SK-N-SH (cell line): ENCODE results near the gene GALR2. TPM values are rescaled to one million over a fixed set of nuclear protein-coding genes. Genes with fewer than 3 reads are reported as not detected.

Experiments used
- CTCF ChIA-PET: fragments of 300-600, 350-600 bp; formaldehyde crosslinking; extraction: SDS; loops from one replicate; lab custom pipeline; 2021; lab: Yijun Ruan, JAX
- POLR2A ChIA-PET: fragments of 350-600 bp; sonication (Branson Sonifier 250); formaldehyde crosslinking; extraction: SDS; loops from one replicate; lab custom pipeline; 2020; ENCODE audit warnings: antibody characterized with exemption, inconsistent platforms; lab: Yijun Ruan, JAX
- DNase-seq: peaks from one replicate; pipeline ENCODE4 v3.0.0; 2012
- H2AFZ ChIP-seq: fragments of 200-600 bp; sonication (generic); 2 replicates; pipeline ENCODE4 v1.8.1; 2016; ENCODE audit warnings: antibody characterized with exemption, mild to moderate bottlenecking, low read depth
- H3F3A ChIP-seq: fragments of 200-600 bp; sonication (generic); replicated peaks from 2 replicates; pipeline ENCODE3; 2016; ENCODE audit warnings: antibody characterized with exemption, mild to moderate bottlenecking; ENCODE audit not compliant: insufficient read depth
- H3K27ac ChIP-seq, 2 experiments: fragments of 200-500 bp in 1 of 2; fragments of 200-600 bp in 1 of 2; sonication (Bioruptor generic) in 1 of 2; sonication (generic), shearing (Covaris generic) in 1 of 2; 2 replicates each; pipeline versions ENCODE4 v1.5.1 to v1.6.1; 2014 to 2016; ENCODE audit warnings: low read depth in 2 of 2, inconsistent platforms in 1 of 2, low read length in 1 of 2, mild to moderate bottlenecking in 1 of 2, mixed read lengths in 1 of 2
- H3K27me3 ChIP-seq: fragments of 200-600 bp; sonication (generic), shearing (Covaris generic); 2 replicates; pipeline ENCODE4 v1.6.1; 2016; ENCODE audit warnings: mixed run types; ENCODE audit not compliant: insufficient read depth
- H3K36me3 ChIP-seq, 2 experiments: fragments of 200-500 bp in 1 of 2; fragments of 200-600 bp in 1 of 2; sonication (Bioruptor generic) in 1 of 2; sonication (generic) in 1 of 2; replicated peaks in 1 of 2; 2 replicates each; pipeline versions ENCODE3 to v1.5.1; 2014 to 2016; ENCODE audit warnings: low read length in 1 of 2, mild to moderate bottlenecking in 1 of 2; ENCODE audit not compliant: insufficient read depth in 2 of 2, control insufficient read depth in 1 of 2
- H3K4me1 ChIP-seq, 2 experiments: fragments of 200-500 bp in 1 of 2; fragments of 200-600 bp in 1 of 2; sonication (Bioruptor generic) in 1 of 2; sonication (generic), shearing (Covaris generic) in 1 of 2; 2 replicates each; pipeline versions ENCODE4 v1.5.1 to v1.6.1; 2014 to 2016; ENCODE audit warnings: low read depth in 1 of 2, low read length in 1 of 2, mixed run types in 1 of 2; ENCODE audit not compliant: insufficient read depth in 2 of 2, control insufficient read depth in 1 of 2
- H3K4me2 ChIP-seq: fragments of 200-600 bp; sonication (generic), shearing (Covaris generic); 2 replicates; pipeline ENCODE4 v1.6.1; 2017; ENCODE audit warnings: mixed run types
- H3K4me3 ChIP-seq, 2 experiments: fragments of 200-500 bp in 1 of 2; fragments of 200-600 bp in 1 of 2; sonication (Bioruptor generic) in 1 of 2; sonication (generic), shearing (Covaris generic) in 1 of 2; 2 replicates each; pipeline versions ENCODE4 v1.5.1 to v1.8.1; 2014 to 2016; ENCODE audit warnings: low read depth in 2 of 2, inconsistent platforms in 1 of 2, low read length in 1 of 2, mild to moderate bottlenecking in 1 of 2, mixed read lengths in 1 of 2, moderate library complexity in 1 of 2
- H3K79me2 ChIP-seq: fragments of 200-600 bp; sonication (generic); 2 replicates; pipeline ENCODE4 v1.8.1; 2017; ENCODE audit warnings: mild to moderate bottlenecking; ENCODE audit not compliant: insufficient read depth
- H3K9ac ChIP-seq: fragments of 200-600 bp; sonication (generic); 2 replicates; pipeline ENCODE4 v1.6.1; 2017; ENCODE audit warnings: mixed run types
- H3K9me2 ChIP-seq: fragments of 200-600 bp; sonication (generic); 2 replicates; pipeline ENCODE4 v1.6.1; 2017; ENCODE audit warnings: mixed run types
- H3K9me3 ChIP-seq: fragments of 200-600 bp; sonication (generic); 2 replicates; pipeline ENCODE4 v1.6.1; 2017; ENCODE audit warnings: mixed run types, mild to moderate bottlenecking, moderate library complexity
- H4K20me1 ChIP-seq: fragments of 200-600 bp; sonication (generic); 2 replicates; pipeline ENCODE4 v1.6.1; 2017; ENCODE audit warnings: mild to moderate bottlenecking, mixed run types; ENCODE audit not compliant: insufficient read depth
- CHD2 ChIP-seq: fragments of 150-350 bp; IDR thresholded peaks from 2 replicates; pipeline ENCODE4 v1.6.1; 2018; ENCODE audit warnings: low read length; ENCODE audit not compliant: partially characterized antibody
- EP300 ChIP-seq, 2 experiments: IDR thresholded peaks; 2 replicates each; pipeline versions ENCODE4 v1.4.0 to v1.6.1; 2012; ENCODE audit warnings: borderline replicate concordance in 1 of 2, low read depth in 1 of 2, low read length in 1 of 2
- FOSL2 ChIP-seq: IDR thresholded peaks from 2 replicates; pipeline ENCODE4 v1.4.0; 2012; ENCODE audit warnings: low read depth, mild to moderate bottlenecking, moderate library complexity, borderline replicate concordance
- MEF2A ChIP-seq: IDR thresholded peaks from 2 replicates; pipeline ENCODE4 v1.4.0; 2012; ENCODE audit warnings: low read depth, borderline replicate concordance
- NFIC ChIP-seq: IDR thresholded peaks from 2 replicates; pipeline ENCODE4 v1.4.0; 2012; ENCODE audit warnings: borderline replicate concordance
- RAD21 ChIP-seq: IDR thresholded peaks from 2 replicates; pipeline ENCODE4 v1.6.1; 2012; ENCODE audit warnings: mild to moderate bottlenecking, low read length
- RFX5 ChIP-seq: IDR thresholded peaks from 2 replicates; pipeline ENCODE4 v1.6.1; 2012; ENCODE audit warnings: mild to moderate bottlenecking, improper control_type of control experiment, low read length
- SMC3 ChIP-seq: IDR thresholded peaks from 2 replicates; pipeline ENCODE4 v1.6.1; 2012; ENCODE audit warnings: low read depth, low read length, improper control_type of control experiment
- TCF12 ChIP-seq: IDR thresholded peaks from 2 replicates; pipeline ENCODE4 v1.4.0; 2012
- TEAD4 ChIP-seq: IDR thresholded peaks from 2 replicates; pipeline ENCODE4 v1.4.0; 2012; ENCODE audit warnings: mild to moderate bottlenecking, borderline replicate concordance; ENCODE audit not compliant: insufficient read depth
- WGBS: methylation state at CpG from one replicate; pipeline ENCODE4 v1.1.6; 2017; ENCODE audit warnings: low lambda C conversion rate; 5-methylcytosine and 5-hydroxymethylcytosine counted together
- polyA plus RNA-seq, 3 experiments: library from polyadenylated mRNA; depleted of rRNA; stranded (reverse); fragments of >200 nt; gene quantifications; 2 replicates each; pipeline ENCODE4 v1.2.3, GENCODE V29; 2012
- TF ChIP-seq, protein P1 (sequence below): IDR thresholded peaks from 2 replicates; pipeline ENCODE4; 2012
- TF ChIP-seq, protein P2 (sequence below): IDR thresholded peaks from 2 replicates; pipeline ENCODE4 v1.4.0; 2012; ENCODE audit warnings: low read depth, borderline replicate concordance
- TF ChIP-seq, protein P3 (sequence below): fragments of 150-350 bp; IDR thresholded peaks from 2 replicates; pipeline ENCODE4 v1.6.1; 2016; ENCODE audit warnings: mild to moderate bottlenecking, low read depth, low read length

Gene GALR2
- polyA plus RNA-seq, 1 of the 3 experiments (the other 2 are of a cell fraction), result 0.05 TPM

DNA sequence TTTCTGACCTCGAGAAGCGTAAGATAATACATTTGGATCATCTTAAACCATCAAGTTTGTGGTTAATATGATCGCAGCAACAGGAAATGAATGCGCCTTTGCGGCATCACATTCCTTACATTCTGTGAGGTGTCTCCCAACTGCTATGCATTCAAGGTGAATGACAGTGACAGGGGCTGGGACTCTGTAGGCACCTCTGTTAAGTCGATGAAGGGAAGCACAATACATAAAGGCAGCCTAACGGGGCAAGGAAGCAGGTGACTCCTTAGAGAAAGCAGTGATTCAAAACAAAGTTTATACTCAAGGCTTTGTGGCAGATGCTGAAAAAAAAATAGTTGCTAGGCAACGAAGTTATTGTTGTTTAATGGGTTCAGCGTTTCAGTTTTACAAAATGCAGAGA, 25.9 kb upstream of the GALR2 start:
- H3K79me2 ChIP-seq, result peaks cover 17% of the 10 kb centered on the region; the same call in 1 of the 2 replicates
- peak overlapping the region in 1 of 2 experiments; percentile 42; a peak in 2 of 4 replicates for H3K27ac ChIP-seq
- 62% methylated on average over 9 of the region's 9 CpGs for WGBS
- no peak overlapping the region for H3K4me2 ChIP-seq
- no peak overlapping the region for H3K9ac ChIP-seq
- DNase-seq, result no peak
- H2AFZ ChIP-seq, result no peak overlapping the region
- TF ChIP-seq, protein P1, sequence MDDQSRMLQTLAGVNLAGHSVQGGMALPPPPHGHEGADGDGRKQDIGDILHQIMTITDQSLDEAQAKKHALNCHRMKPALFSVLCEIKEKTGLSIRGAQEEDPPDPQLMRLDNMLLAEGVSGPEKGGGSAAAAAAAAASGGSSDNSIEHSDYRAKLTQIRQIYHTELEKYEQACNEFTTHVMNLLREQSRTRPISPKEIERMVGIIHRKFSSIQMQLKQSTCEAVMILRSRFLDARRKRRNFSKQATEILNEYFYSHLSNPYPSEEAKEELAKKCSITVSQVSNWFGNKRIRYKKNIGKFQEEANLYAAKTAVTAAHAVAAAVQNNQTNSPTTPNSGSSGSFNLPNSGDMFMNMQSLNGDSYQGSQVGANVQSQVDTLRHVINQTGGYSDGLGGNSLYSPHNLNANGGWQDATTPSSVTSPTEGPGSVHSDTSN, result peak; percentile 59
- TF ChIP-seq TEAD4, result peak; percentile 48; the same call in 1 of the 2 replicates
- TF ChIP-seq EP300 (IDR thresholded peaks at IDR 0.05; ENCODE audit: borderline replicate concordance in 1 of 2, low read depth in 1 of 2, low read length in 1 of 2), result no peak
- peak; percentile 14; the same call in 1 of the 2 replicates for TF ChIP-seq FOSL2
- TF ChIP-seq, protein P2, sequence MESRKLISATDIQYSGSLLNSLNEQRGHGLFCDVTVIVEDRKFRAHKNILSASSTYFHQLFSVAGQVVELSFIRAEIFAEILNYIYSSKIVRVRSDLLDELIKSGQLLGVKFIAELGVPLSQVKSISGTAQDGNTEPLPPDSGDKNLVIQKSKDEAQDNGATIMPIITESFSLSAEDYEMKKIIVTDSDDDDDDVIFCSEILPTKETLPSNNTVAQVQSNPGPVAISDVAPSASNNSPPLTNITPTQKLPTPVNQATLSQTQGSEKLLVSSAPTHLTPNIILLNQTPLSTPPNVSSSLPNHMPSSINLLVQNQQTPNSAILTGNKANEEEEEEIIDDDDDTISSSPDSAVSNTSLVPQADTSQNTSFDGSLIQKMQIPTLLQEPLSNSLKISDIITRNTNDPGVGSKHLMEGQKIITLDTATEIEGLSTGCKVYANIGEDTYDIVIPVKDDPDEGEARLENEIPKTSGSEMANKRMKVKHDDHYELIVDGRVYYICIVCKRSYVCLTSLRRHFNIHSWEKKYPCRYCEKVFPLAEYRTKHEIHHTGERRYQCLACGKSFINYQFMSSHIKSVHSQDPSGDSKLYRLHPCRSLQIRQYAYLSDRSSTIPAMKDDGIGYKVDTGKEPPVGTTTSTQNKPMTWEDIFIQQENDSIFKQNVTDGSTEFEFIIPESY, result 0 out of 2 replicates have a peak, but pooled peaks have one; percentile 23
- peak; percentile 47; the same call in 1 of the 2 replicates for TF ChIP-seq TCF12
- TF ChIP-seq, all 33 proteins: peak for 5
- H3F3A ChIP-seq, result peaks cover 13% of the 10 kb centered on the region
- no peak overlapping the region for H3K4me3 ChIP-seq
- no peaks in the 10 kb centered on the region for H3K27me3 ChIP-seq
- H3K36me3 ChIP-seq, result peaks cover 74 to 85% of the 10 kb centered on the region in 2 experiments
- CTCF ChIA-PET, result interaction anchor here (0.9 to 1.6 kb wide), 2 partner anchors 34 to 43 kb away, joined by 4 to 7 read pairs; no protein-coding TSS in a partner anchor
- POLR2A ChIA-PET, result no interaction called here
- H3K9me2 ChIP-seq, result no peaks in the 10 kb centered on the region
- H4K20me1 ChIP-seq, result no peaks in the 10 kb centered on the region
- H3K9me3 ChIP-seq, result no peaks in the 10 kb centered on the region
- H3K4me1 ChIP-seq, result no peaks in the 10 kb centered on the region

DNA sequence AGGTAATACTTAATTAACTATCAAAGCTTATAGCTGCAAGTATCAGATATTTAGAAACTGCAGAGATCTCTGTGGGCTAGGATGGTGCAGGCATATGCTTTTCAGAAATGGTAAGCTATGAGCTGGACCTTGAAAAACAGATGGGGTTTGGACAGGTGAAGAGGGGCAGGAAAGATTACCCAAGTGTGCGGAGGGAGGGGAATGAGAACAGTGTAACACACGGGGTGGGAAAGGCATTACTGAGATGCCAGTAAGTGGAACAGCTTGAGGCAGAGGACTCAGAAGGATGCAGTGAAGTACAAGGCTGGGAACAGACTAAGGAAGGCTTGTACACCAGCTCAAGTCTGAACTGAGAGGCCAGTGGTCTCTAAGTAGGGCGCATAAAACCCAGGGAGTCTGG, 25.3 kb upstream of the GALR2 start:
- H3K27ac ChIP-seq, result peak overlapping the region in 1 of 2 experiments; percentile 42; a peak in 2 of 4 replicates
- ChIA-PET POLR2A (no interaction called here), CTCF (interaction anchor here (0.9 to 1.6 kb wide), 3 partner anchors 35 to 204 kb away, joined by 3 to 7 read pairs (median 4); no protein-coding TSS in a partner anchor)
- peaks cover 22% of the 10 kb centered on the region; the same call in 1 of the 2 replicates for H3K79me2 ChIP-seq
- peaks cover 73 to 83% of the 10 kb centered on the region in 2 experiments for H3K36me3 ChIP-seq
- no peak overlapping the region for H3K4me3 ChIP-seq
- H3K27me3 ChIP-seq, result no peaks in the 10 kb centered on the region
- no peak overlapping the region for H3K9ac ChIP-seq
- no peak overlapping the region for H3K4me2 ChIP-seq
- DNase-seq, result no peak
- no peaks in the 10 kb centered on the region for H3K9me2 ChIP-seq
- no peak overlapping the region for H2AFZ ChIP-seq
- H4K20me1 ChIP-seq, result no peaks in the 10 kb centered on the region
- H3K9me3 ChIP-seq, result no peaks in the 10 kb centered on the region
- 86% methylated on average over 3 of the region's 3 CpGs for WGBS
- no peaks in the 10 kb centered on the region for H3K4me1 ChIP-seq
- peaks cover 13% of the 10 kb centered on the region for H3F3A ChIP-seq
- TF ChIP-seq RAD21, result no peak
- TF ChIP-seq TCF12, result no peak
- no peak for TF ChIP-seq CHD2
- no peak for TF ChIP-seq FOSL2
- TF ChIP-seq NFIC, result no peak
- TF ChIP-seq MEF2A, result no peak
- TF ChIP-seq, protein P3, sequence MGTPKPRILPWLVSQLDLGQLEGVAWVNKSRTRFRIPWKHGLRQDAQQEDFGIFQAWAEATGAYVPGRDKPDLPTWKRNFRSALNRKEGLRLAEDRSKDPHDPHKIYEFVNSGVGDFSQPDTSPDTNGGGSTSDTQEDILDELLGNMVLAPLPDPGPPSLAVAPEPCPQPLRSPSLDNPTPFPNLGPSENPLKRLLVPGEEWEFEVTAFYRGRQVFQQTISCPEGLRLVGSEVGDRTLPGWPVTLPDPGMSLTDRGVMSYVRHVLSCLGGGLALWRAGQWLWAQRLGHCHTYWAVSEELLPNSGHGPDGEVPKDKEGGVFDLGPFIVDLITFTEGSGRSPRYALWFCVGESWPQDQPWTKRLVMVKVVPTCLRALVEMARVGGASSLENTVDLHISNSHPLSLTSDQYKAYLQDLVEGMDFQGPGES, result no peak
- no peak for TF ChIP-seq RFX5
- TF ChIP-seq SMC3, result no peak
- no peak for TF ChIP-seq EP300 (IDR thresholded peaks at IDR 0.05; ENCODE audit: borderline replicate concordance in 1 of 2, low read depth in 1 of 2, low read length in 1 of 2)
